Omental fat pad (tissue), 4 donors: ENCODE measurements around the gene SENP1. TPM values are rescaled to one million over a fixed set of nuclear protein-coding genes. Genes with fewer than 3 reads are reported as not detected.

Experiments used
- ATAC-seq: fragments of 150-250 bp; one replicate; pipeline ENCODE4 v1.9.1; 2016; ENCODE audit warnings: mild to moderate bottlenecking, moderate library complexity; ENCODE audit not compliant: low FRiP score
- DNase-seq: peaks from one replicate; pipeline ENCODE4 v3.0.0-alpha.2; 2019; ENCODE audit warnings: low spot score
- total RNA-seq, 4 donors: library from RNA; depleted of rRNA; stranded (reverse); fragments of >200 nt; gene quantifications; one replicate each; pipeline ENCODE4 v1.1.0, GENCODE V29; 2016
- TF ChIP-seq, protein P1 (sequence below), 3 donors: fragments of 450-650 bp; IDR thresholded peaks; one replicate each; pipeline ENCODE4 v1.5.1; 2016 to 2017; ENCODE audit warnings: antibody characterized with exemption in 3 of 3, mild to moderate bottlenecking in 3 of 3, moderate library complexity in 2 of 3

SENP1 gene
- total RNA-seq, 4 donors from 2014 or later = 13.6 to 23.0 (median 18.2) TPM

DNA sequence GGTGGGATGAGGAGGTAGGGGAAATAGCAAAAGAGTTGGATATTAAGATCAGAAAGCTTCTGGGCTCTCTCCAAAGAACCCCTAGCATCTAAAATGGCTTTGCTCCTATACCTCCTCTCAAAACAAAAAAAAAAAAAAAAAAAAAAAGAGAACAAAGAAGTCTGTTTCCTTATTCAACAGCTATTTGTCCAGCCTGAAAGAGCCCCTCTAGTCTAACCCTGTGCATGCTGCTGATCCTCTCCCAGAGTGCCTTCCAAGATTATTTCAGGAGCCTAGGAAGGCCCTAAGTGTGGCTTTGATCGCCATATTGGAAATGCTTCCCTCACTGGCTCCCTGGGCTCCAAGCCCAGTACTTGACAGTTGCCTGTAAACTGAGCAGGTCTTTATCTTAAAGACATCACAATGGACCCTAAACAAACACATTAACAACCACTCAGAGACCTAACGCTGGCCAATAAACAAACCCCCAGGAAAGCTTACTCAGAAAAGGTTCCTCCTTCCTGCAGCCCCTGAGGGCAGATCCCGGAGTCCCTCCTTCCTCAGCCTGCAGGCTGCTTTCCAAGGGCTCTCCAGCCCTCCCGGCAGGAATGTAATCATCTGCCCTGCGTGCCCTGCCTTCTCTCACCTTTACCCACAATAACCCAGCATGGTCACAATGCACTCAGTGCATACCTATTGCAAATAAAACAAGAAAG lies 84.2 kb downstream of the SENP1 start:
- ATAC-seq (no peak), DNase-seq (no peak)
- TF ChIP-seq, protein P1, sequence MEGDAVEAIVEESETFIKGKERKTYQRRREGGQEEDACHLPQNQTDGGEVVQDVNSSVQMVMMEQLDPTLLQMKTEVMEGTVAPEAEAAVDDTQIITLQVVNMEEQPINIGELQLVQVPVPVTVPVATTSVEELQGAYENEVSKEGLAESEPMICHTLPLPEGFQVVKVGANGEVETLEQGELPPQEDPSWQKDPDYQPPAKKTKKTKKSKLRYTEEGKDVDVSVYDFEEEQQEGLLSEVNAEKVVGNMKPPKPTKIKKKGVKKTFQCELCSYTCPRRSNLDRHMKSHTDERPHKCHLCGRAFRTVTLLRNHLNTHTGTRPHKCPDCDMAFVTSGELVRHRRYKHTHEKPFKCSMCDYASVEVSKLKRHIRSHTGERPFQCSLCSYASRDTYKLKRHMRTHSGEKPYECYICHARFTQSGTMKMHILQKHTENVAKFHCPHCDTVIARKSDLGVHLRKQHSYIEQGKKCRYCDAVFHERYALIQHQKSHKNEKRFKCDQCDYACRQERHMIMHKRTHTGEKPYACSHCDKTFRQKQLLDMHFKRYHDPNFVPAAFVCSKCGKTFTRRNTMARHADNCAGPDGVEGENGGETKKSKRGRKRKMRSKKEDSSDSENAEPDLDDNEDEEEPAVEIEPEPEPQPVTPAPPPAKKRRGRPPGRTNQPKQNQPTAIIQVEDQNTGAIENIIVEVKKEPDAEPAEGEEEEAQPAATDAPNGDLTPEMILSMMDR (IDR thresholded peaks at IDR 0.05) = no peak

DNA sequence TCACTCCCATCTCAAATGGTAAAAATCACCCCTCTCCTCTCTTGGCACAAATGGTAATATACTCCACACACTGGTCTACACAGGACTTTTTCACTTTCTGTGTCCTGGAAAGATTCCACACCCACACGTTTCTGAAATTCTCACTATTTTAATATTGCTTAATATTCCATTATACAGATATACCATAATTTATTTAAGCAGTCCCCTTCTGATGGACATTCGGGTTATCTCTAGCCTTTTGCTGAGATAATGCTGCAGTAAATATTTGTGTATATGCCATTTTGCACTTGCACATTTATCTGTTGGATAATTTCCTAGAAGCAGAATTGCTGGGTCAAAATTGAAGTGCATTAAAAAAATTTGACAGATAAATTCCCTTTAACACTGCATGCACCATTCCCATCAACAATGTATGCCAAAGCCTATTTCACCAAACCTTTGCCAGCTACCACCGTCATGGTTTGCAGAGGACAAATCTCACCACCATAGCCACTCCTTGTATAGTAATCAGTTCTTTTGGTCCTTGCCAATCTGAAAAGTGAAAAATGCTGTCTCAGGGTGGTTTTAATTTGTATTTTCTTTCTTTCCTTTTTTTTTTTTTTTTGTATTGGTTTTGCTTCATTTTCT lies 86.1 kb downstream of the SENP1 start:
- ATAC-seq = no peak
- no peak for DNase-seq
- TF ChIP-seq, protein P1 (IDR thresholded peaks at IDR 0.05) = no peak

DNA sequence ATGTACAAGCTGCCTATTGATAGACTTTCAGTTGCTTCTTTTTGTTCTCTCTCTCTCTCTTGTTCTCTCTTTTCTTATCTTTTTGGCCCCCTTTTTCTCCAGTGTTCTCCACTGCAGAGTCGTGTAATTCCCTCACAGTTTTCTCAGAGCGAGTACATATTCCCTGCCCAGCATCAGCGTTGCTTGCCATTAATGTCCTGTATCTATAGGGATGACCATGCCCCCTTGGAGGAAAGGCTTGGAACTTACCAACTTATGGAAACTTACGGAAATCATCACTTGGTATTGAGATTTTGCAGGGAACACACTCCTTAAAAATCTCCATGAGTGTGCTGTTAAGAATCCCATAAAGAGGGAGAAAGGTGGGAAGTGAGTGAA lies 87.3 kb downstream of the SENP1 start:
- TF ChIP-seq, protein P1 (IDR thresholded peaks at IDR 0.05) = no peak
- no peak for ATAC-seq
- no peak for DNase-seq

DNA sequence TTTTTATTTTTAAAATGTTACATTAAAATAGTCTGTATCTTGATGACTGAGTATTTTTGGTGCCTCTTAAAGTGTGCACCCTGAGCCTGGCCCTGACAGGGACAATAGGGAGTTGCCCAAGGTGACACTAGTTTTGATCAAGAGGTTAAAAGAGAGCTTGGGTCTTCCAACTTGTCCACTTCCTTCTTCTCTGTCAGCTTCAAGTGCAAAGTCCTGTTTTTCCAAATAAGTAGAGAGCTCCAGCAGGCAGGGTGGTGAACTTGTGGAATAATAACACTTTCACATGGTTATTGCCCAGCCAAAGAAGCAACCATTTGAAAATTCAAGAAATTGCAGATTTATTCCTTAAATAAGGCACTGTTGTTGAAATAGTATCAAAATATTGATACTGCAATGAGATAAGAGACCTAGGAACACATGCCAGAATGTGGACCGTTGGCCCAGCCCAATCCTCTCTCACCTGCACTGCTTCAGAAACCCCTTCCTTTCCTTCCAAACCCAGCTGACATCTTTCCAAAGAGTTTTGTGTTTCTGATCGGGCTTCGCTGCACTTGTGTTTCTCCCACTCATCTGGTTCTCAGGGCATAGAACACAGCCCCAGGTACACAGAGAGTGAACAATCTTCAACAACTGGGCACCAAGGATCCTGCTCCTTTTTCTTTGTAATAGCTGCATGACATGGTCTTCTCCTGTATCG lies 87.8 kb downstream of the SENP1 start:
- DNase-seq (no peak), ATAC-seq (no peak)
- TF ChIP-seq, protein P1 (IDR thresholded peaks at IDR 0.05) = no peak

DNA sequence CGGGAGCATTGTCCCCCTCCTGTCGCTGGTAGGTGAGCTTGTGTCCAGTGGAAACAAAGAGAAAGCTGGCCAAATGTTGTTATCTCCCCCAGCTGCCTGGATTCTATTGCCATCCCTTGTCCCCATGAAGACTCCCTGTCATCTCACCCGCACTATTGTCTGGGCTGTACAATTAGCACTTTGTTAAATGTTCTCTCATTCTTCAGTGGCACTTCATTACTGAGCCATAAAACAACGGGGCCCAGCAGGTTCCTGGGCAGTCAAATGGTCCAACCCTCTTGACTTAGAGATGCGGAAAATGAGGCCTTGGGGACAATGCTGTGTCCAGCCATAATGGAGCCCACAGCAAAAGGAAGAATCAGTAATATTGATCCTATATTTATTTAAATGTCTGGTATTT lies 88.4 kb downstream of the SENP1 start:
- DNase-seq (no peak), ATAC-seq (no peak)

DNA sequence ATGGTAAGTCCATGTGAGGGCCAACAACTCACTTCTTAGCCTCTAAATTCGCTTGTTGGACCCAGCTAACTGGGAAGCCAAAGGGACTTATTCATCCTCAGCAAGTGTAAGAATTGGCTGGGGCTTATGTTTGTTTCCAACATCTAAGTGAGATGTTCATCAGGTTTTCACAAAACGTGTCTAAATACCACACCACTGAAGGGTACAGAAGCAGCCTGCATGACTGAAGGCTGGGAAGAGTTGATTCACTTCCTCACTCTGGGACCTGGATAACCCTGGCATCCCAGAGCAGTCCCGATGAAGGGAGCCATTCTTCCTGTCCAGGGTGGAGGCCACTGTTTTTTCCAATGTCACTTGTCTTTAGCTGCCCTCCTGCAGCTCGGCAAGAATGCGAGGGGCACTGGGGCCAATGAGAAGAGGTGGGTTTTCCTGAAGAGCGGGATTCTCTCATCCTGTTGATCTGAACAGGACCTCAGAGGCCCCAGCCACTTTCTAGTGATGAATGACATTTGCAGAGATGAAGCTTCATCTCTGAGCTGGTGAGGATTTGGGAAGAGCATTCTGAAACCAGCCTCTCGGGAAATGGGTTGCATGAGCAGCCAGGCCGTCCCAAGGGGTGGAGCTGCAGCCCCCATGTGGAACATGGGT lies 89.4 kb downstream of the SENP1 start:
- DNase-seq (no peak), ATAC-seq (no peak)
- TF ChIP-seq, protein P1 (IDR thresholded peaks at IDR 0.05) = no peak

More for the DNA sequence above, 88.4 kb downstream of the SENP1 start:
- TF ChIP-seq, protein P1 (IDR thresholded peaks at IDR 0.05) = no peak
